Measurements from ENCODE around the gene PDE10A.

PDE10A gene

GRCh38 chr6:165654144-165654543 is 8.9 kb downstream of the PDE10A start:
- no peaks in the 10 kb centered on the region for H3K4me1 ChIP-seq (ENCODE audit: insufficient read depth, insufficient read length)
- no peak overlapping the region for H3K4me3 ChIP-seq (ENCODE audit: insufficient read length, low read depth)
- no peaks in the 10 kb centered on the region for H3K9me3 ChIP-seq (ENCODE audit: insufficient read depth, low read length)
- TF ChIP-seq SUZ12 (IDR thresholded peaks at IDR 0.05; ENCODE audit: extremely low read depth, insufficient read depth, insufficient read length): no peak
- TF ChIP-seq YY1 (IDR thresholded peaks at IDR 0.05; ENCODE audit: insufficient read depth, insufficient read length): no peak
- TF ChIP-seq ZNF274 (IDR thresholded peaks at IDR 0.05; ENCODE audit: low read depth, low read length): no peak
- DNase-seq (ENCODE audit: low read depth, low spot score): no peak
- H3K27me3 ChIP-seq (ENCODE audit: insufficient read depth, insufficient read length): peaks cover 18% of the 10 kb centered on the region
- H3K36me3 ChIP-seq (ENCODE audit: insufficient read depth, insufficient read length, low read length): no peaks in the 10 kb centered on the region
- no peak overlapping the region for H3K9ac ChIP-seq (ENCODE audit: insufficient read length, low read depth)

- H3K36me3 ChIP-seq (ENCODE audit: insufficient read depth, insufficient read length, low read length): no peaks in the 10 kb centered on the region
- TF ChIP-seq YY1 (IDR thresholded peaks at IDR 0.05; ENCODE audit: insufficient read depth, insufficient read length) (no peak), ZNF274 (IDR thresholded peaks at IDR 0.05; ENCODE audit: low read depth, low read length) (no peak), SUZ12 (IDR thresholded peaks at IDR 0.05; ENCODE audit: extremely low read depth, insufficient read depth, insufficient read length) (no peak)
- no peaks in the 10 kb centered on the region for H3K9me3 ChIP-seq (ENCODE audit: insufficient read depth, low read length)
- H3K9ac ChIP-seq (ENCODE audit: insufficient read length, low read depth): no peak overlapping the region
- H3K27me3 ChIP-seq (ENCODE audit: insufficient read depth, insufficient read length): peaks cover 12% of the 10 kb centered on the region
- H3K4me1 ChIP-seq (ENCODE audit: insufficient read depth, insufficient read length): no peaks in the 10 kb centered on the region
- no peak for DNase-seq (ENCODE audit: low read depth, low spot score)
- H3K4me3 ChIP-seq (ENCODE audit: insufficient read length, low read depth): no peak overlapping the region
Measured at GRCh38 chr6:165653607-165654006, 9.4 kb downstream of the PDE10A start.

- TF ChIP-seq ZNF274 (IDR thresholded peaks at IDR 0.05; ENCODE audit: low read depth, low read length) (no peak), YY1 (IDR thresholded peaks at IDR 0.05; ENCODE audit: insufficient read depth, insufficient read length) (no peak), SUZ12 (IDR thresholded peaks at IDR 0.05; ENCODE audit: extremely low read depth, insufficient read depth, insufficient read length) (no peak)
- Histone ChIP-seq H3K9me3 (ENCODE audit: insufficient read depth, low read length) (no peaks in the 10 kb centered on the region), H3K36me3 (ENCODE audit: insufficient read depth, insufficient read length, low read length) (no peaks in the 10 kb centered on the region), H3K9ac (ENCODE audit: insufficient read length, low read depth) (no peak overlapping the region), H3K4me1 (ENCODE audit: insufficient read depth, insufficient read length) (no peaks in the 10 kb centered on the region), H3K27me3 (ENCODE audit: insufficient read depth, insufficient read length) (peaks cover 8% of the 10 kb centered on the region), H3K4me3 (ENCODE audit: insufficient read length, low read depth) (no peak overlapping the region)
- no peak for DNase-seq (ENCODE audit: low read depth, low spot score)
Measured at GRCh38 chr6:165653196-165653595, 9.8 kb downstream of the PDE10A start.

GRCh38 chr6:165652766-165653165 is 10.3 kb downstream of the PDE10A start:
- Histone ChIP-seq H3K9me3 (ENCODE audit: insufficient read depth, low read length) (no peaks in the 10 kb centered on the region), H3K4me3 (ENCODE audit: insufficient read length, low read depth) (no peak overlapping the region), H3K4me1 (ENCODE audit: insufficient read depth, insufficient read length) (no peaks in the 10 kb centered on the region), H3K27me3 (ENCODE audit: insufficient read depth, insufficient read length) (peaks cover 5% of the 10 kb centered on the region), H3K9ac (ENCODE audit: insufficient read length, low read depth) (no peak overlapping the region), H3K36me3 (ENCODE audit: insufficient read depth, insufficient read length, low read length) (no peaks in the 10 kb centered on the region)
- TF ChIP-seq ZNF274 (IDR thresholded peaks at IDR 0.05; ENCODE audit: low read depth, low read length): no peak
- no peak for TF ChIP-seq YY1 (IDR thresholded peaks at IDR 0.05; ENCODE audit: insufficient read depth, insufficient read length)
- TF ChIP-seq SUZ12 (IDR thresholded peaks at IDR 0.05; ENCODE audit: extremely low read depth, insufficient read depth, insufficient read length): no peak
- DNase-seq (ENCODE audit: low read depth, low spot score): no peak

- Histone ChIP-seq H3K4me3 (ENCODE audit: insufficient read length, low read depth) (no peak overlapping the region), H3K9me3 (ENCODE audit: insufficient read depth, low read length) (no peaks in the 10 kb centered on the region), H3K27me3 (ENCODE audit: insufficient read depth, insufficient read length) (no peaks in the 10 kb centered on the region), H3K36me3 (ENCODE audit: insufficient read depth, insufficient read length, low read length) (no peaks in the 10 kb centered on the region), H3K4me1 (ENCODE audit: insufficient read depth, insufficient read length) (no peaks in the 10 kb centered on the region), H3K9ac (ENCODE audit: insufficient read length, low read depth) (no peak overlapping the region)
- DNase-seq (ENCODE audit: low read depth, low spot score): no peak
- TF ChIP-seq ZNF274 (IDR thresholded peaks at IDR 0.05; ENCODE audit: low read depth, low read length) (no peak), SUZ12 (IDR thresholded peaks at IDR 0.05; ENCODE audit: extremely low read depth, insufficient read depth, insufficient read length) (no peak), YY1 (IDR thresholded peaks at IDR 0.05; ENCODE audit: insufficient read depth, insufficient read length) (no peak)
Measured at GRCh38 chr6:165649166-165650137, 13.6 kb downstream of the PDE10A start.

GRCh38 chr6:165647041-165647440 is 16.0 kb downstream of the PDE10A start:
- TF ChIP-seq ZNF274 (IDR thresholded peaks at IDR 0.05; ENCODE audit: low read depth, low read length) (no peak), SUZ12 (IDR thresholded peaks at IDR 0.05; ENCODE audit: extremely low read depth, insufficient read depth, insufficient read length) (no peak), YY1 (IDR thresholded peaks at IDR 0.05; ENCODE audit: insufficient read depth, insufficient read length) (no peak)
- DNase-seq (ENCODE audit: low read depth, low spot score): no peak
- Histone ChIP-seq H3K9me3 (ENCODE audit: insufficient read depth, low read length) (no peaks in the 10 kb centered on the region), H3K4me3 (ENCODE audit: insufficient read length, low read depth) (no peak overlapping the region), H3K4me1 (ENCODE audit: insufficient read depth, insufficient read length) (no peaks in the 10 kb centered on the region), H3K9ac (ENCODE audit: insufficient read length, low read depth) (no peak overlapping the region), H3K36me3 (ENCODE audit: insufficient read depth, insufficient read length, low read length) (no peaks in the 10 kb centered on the region), H3K27me3 (ENCODE audit: insufficient read depth, insufficient read length) (no peaks in the 10 kb centered on the region)

- H3K4me1 ChIP-seq (ENCODE audit: insufficient read depth, insufficient read length): no peaks in the 10 kb centered on the region
- no peak for TF ChIP-seq SUZ12 (IDR thresholded peaks at IDR 0.05; ENCODE audit: extremely low read depth, insufficient read depth, insufficient read length)
- TF ChIP-seq ZNF274 (IDR thresholded peaks at IDR 0.05; ENCODE audit: low read depth, low read length): no peak
- no peak for TF ChIP-seq YY1 (IDR thresholded peaks at IDR 0.05; ENCODE audit: insufficient read depth, insufficient read length)
- DNase-seq (ENCODE audit: low read depth, low spot score): no peak
- H3K36me3 ChIP-seq (ENCODE audit: insufficient read depth, insufficient read length, low read length): no peaks in the 10 kb centered on the region
- H3K27me3 ChIP-seq (ENCODE audit: insufficient read depth, insufficient read length): no peaks in the 10 kb centered on the region
- no peak overlapping the region for H3K9ac ChIP-seq (ENCODE audit: insufficient read length, low read depth)
- no peak overlapping the region for H3K4me3 ChIP-seq (ENCODE audit: insufficient read length, low read depth)
- H3K9me3 ChIP-seq (ENCODE audit: insufficient read depth, low read length): no peaks in the 10 kb centered on the region
Measured at GRCh38 chr6:165645919-165646318, 17.1 kb downstream of the PDE10A start.

Data from NT2/D1 (cell line).